Measurements from ENCODE around the gene USP3.
"Not testable (repeated sequence)": the region's sequence is repeated elsewhere in the genome, so short reads cannot be mapped to it uniquely, and the experiment has no call there.

The USP3 gene

DNA sequence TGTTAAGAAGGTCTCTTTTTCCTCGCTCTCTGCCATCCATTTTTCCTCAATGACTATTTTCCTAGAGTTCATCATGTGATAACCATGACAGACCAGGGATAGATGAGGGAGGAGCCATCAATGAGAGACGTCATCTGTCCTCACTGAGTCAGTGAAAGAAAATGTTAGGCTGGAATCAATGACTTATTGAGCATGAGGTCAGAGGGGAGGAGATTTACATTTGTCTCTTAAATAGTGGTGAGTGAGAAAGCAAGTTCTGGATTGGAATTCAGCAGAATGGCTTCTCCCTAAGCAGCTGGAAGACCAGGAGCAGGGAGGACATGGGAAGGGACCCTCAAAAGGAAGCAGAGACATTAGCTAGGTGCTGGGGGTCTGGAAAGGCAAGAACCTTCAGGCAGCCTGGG is 28.2 kb upstream of the USP3 start:
- DNase-seq = no peak

DNA sequence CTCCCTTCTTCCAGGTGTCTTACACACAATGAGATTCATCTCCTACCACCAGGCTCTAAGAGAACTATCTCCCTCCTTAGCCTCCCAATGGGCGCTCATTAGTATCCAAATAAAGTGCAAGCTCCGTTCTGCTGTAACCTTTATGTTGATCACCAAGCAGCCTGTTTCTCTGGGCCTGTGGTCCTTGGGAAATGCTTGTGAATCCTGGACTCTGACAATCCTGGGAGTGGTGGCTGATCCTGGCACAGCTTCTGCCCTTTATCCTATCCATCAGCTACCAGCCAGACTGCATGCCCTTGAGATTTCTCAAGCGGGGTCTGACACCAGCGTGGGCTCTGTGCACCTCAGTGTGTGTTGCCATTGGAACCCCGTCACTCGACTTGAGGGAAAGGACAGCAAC is 26.1 kb upstream of the USP3 start:
- DNase-seq = no peak

DNA sequence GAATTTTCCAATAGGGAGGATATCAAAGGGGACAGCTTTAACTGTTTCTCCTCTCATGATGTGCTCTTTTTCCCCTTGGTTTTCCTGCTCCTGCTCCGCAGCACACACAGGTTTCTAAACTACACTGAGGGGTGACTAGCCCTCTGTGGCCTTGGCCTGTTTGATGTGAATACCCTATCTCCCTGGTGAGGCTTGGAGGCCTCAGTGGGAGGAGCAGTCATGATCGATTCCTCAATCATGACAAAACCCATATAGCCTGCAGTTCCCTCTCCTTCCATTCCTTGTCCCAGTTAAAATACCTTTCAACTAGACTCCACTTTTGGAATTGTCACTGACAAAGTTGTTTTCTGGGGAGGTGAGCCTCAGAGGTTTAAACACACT is 24.0 kb upstream of the USP3 start:
- no peak for DNase-seq

GRCh38 chr15:63481105-63481810 is 23.1 kb upstream of the USP3 start:
- DNase-seq = no peak

DNA sequence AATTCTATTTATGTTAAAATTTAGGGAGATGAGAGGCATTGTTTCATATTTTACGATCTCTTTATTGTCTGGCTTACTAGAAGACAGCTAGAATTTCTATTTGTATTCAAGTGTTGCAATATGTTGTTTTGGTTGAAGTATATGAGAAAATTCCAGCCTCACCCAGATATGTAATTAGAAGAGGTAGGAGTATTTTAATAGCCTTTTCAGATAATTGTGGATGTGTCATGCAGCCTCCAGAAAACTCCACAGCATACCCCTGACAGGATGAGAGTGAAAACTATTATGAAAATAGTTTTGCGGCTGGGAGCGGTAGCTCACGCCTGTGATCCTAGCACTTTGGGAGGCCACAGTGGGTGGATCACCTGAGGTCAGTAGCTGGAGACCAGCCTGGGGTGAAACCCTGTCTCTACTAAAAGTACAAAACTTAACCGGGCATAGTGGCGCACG is 21.5 kb upstream of the USP3 start:
- no peak for DNase-seq

DNA sequence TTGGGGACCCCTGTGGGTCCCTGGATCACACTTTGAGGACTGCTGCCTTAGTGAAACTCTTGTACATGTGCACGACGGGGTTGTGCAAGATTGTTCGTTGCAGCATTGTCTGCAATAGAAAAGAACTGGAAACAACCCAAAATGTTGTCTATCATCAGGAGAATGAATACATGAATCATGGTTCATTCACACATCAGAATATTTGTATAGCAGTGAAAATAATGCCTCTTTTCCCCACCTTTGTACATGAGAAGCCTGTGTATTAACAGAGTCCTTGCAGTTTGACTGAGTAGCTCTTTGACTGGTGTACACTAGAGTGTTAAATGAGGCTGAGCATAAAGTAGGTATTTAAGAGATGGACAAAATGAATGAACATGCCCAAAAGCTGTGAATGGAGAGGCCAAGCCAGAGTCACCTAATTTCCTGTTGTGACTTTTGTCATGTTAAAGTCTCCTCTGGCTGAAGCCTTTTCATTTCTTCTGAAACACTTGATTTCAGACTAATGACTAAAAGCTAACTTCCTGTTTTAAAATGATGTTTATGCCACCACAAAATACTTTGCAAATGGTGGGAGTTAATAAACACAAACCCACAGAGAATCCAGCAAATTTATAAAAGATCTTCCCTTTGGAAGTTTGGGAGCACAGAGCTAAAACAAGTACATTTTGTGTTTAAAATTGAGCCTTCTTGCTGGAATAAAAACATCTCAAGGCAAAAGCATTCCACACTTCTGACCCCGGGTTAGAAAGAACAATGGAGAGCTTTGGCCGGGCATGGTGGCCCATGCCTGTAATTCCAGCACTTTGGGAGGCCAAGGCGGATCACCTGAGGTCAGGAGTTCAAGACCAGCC is 20.6 kb upstream of the USP3 start:
- DNase-seq = no peak

DNA sequence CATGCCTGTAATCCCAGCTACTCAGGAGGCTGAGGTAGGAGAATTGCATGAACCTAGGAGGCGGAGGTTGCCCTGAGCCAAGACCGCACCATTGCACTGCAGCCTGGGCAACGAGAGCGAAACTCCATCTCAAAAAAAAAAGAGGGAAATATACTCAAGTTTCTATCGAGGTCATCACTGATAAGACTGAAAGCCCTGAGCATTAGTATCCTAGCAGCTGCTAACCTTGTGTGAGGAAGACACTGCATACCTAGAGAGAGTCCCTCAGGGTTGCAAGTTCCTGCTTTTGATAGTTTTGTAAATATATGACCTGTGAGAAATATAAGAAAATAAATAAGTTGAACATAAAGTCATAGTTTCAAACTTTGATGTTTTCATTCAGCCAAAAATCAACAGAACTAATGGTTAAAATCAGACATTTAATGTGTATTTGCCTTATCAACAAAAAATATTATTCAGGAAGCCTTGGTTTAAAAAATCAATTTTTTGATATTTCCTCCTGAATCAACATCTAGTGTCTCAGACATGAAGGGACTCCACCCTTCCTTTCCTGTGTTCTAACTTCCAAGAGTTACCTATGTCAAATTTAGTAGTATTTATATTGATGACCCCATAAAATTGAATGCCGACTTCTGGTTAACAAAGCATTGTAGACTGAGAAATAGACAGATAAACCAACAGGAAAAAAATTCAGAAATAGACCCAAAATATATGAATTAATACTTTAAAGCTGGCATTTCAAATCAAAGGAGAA is 19.8 kb upstream of the USP3 start:
- DNase-seq = no peak

DNA sequence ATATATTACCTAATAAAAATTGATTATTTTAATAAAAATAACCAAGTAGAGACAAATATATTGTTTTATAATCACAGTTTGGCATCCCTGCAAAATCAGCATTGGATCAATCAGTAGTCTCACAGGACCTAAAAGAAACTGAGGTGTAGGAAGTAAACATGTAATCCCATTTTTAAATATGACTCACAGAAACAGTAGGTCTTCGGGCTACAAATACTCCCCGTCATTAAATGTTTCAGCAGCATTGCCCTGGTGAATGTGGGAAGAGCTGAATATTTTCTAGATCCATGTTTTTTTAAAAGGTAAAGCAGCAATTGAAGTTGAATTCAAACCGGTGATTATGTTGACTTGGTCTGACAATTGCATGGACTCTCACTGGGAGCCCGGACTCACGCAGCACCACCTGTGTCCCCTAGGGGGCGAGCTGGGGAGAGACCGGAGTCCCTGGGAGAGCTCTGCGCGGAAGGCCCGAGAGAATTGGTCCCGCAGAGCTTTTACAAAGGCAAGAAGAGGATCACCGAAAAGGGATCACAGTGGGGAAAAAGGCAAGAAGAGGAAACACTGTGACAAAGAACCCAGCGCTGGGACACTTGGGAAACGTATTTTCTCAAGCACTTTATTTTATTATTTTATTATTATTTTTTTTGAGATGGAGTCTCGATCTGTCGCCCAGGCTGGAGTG is 17.2 kb upstream of the USP3 start:
- no peak for DNase-seq

GRCh38 chr15:63487758-63488397 is 16.5 kb upstream of the USP3 start:
- not testable (repeated sequence) for DNase-seq

DNA sequence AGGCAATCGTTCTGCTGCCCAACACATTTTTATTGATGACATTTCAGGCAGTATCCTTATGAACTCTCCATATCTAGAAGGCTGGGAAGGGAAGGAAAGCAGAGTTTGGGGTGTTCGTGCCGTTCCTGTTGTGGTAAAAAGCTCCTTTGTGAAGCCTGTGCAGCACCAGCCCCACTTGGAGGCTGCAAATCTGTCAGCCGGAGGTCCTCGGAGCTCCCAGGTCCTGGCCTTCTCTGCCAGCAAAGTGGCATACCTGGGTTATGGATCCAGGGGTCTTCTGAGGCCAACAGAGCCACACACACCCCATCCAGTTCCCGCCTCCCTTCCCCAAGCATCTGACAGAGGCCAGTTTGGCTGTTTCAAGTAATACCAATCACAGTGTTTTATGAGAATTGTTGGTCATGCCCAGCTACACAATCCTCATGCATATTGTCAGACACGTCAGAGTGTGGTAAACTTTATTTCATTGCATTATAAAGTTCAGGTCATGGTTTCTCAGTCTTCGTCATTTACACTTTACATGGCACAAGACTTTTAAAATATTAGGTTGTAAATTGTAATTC is 15.9 kb upstream of the USP3 start:
- DNase-seq = no peak

DNA sequence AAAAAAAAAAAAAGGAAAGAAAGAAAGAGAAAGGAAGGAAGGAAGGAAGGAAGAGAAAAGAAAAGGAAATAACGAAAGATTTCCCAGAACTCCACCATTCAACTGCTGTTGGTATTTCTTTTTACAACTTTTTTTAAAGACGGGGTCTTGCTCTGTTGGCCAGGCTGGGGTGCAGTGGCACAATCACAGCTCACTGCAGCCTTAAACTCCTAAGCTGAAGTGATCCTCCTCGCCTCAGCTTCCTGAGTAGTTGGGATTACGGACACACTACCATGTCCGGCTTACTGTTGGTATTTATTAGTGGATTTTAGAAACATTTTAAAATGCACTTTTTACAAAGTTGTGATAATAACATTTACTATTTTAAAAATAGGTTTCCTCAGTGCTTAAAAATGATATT is 15.0 kb upstream of the USP3 start:
- no peak for DNase-seq

GRCh38 chr15:63490345-63491034 is 13.9 kb upstream of the USP3 start:
- peak; percentile 86 for DNase-seq

- peak; percentile 85 for DNase-seq
Measured at GRCh38 chr15:63491116-63491827, 13.1 kb upstream of the USP3 start.

DNA sequence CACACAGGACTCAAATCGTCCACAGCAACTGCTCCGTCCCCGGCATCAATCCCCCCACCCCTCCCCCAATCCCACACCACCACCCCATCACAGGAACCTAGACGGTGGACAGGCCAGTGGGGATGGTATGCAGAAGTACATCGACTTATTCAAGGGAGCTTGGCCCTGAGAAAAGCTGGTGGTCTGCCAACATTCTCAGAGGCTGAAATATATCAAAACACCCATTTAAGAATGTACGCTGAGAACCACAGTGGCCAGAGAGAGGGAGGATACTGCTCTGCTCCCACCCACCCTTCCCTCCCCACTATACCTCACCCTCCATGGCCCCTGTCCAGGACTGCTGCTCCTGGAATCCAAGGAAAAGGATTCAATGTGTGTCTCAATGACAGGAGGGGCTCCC is 12.4 kb upstream of the USP3 start:
- no peak for DNase-seq

DNA sequence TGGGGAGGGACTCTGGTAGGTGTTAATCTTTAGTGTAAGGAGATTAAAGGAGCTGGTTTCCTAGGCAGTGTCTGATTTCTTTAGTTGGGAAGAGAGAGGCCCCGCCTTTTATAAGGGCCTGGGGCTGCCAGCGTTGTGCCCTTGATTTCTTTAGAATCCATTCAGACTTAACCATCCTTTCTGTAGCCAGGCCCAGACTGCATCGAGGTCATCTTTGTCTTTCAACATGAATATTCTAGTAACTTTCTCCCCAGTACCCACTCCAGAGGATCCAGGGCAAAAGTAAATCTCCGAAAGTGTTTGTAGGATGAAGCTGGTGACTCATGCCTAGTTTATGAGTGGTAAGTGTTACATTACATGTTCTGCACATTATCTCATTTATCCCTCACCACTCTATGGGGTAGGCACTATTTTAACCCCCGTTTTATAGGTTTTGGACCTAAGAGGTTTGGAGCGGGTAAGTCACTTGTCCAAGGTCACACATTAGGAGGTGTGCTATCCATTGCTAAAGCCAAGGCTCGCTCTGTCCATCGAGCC is 11.8 kb upstream of the USP3 start:
- DNase-seq = no peak

- no peak for DNase-seq
Measured at GRCh38 chr15:63493436-63493835, 11.0 kb upstream of the USP3 start.

DNA sequence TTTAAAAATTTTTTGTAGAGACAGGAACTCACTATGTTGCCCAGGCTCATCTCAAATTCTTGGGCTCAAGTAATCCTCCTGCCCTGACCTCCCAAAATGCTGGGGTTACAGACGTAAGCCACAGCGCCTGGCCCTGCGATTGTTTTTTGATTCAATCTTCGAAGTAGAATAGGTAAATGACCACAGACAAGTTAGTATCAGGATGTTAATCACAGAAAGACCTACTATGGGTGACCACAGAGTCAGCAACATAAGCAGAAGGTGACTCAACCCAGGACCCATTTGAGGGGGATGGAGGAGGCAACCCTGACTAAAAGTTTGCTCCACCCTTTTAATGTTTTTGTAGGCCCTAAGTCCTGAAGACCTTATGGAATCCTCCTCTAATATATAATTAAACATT is 10.0 kb upstream of the USP3 start:
- DNase-seq = no peak

- DNase-seq = no peak
Measured at GRCh38 chr15:63495343-63495742, 9.1 kb upstream of the USP3 start.

GRCh38 chr15:63495780-63496488 is 8.5 kb upstream of the USP3 start:
- DNase-seq = no peak
